SU-DHL-6 (cell line): ENCODE results near the gene RPL10.

Source experiments
- EZH2phosphoT487 ChIP-seq: fragments of 200-600 bp; sonication (generic), shearing (Covaris generic); conservative IDR thresholded peaks from 2 replicates; pipeline ENCODE4 v1.6.1; 2018; ENCODE audit warnings: mild to moderate bottlenecking, antibody characterized with exemption, low read length, moderate library complexity, mixed read lengths
- TF ChIP-seq, protein P1 (sequence below): fragments of 200-600 bp; sonication (generic); IDR thresholded peaks from one replicate; pipeline ENCODE4 v1.5.1; 2017; ENCODE audit warnings: antibody characterized with exemption, mild to moderate bottlenecking, low read length, moderate library complexity; ENCODE audit not compliant: insufficient read depth, poor library complexity, severe bottlenecking

DNA sequence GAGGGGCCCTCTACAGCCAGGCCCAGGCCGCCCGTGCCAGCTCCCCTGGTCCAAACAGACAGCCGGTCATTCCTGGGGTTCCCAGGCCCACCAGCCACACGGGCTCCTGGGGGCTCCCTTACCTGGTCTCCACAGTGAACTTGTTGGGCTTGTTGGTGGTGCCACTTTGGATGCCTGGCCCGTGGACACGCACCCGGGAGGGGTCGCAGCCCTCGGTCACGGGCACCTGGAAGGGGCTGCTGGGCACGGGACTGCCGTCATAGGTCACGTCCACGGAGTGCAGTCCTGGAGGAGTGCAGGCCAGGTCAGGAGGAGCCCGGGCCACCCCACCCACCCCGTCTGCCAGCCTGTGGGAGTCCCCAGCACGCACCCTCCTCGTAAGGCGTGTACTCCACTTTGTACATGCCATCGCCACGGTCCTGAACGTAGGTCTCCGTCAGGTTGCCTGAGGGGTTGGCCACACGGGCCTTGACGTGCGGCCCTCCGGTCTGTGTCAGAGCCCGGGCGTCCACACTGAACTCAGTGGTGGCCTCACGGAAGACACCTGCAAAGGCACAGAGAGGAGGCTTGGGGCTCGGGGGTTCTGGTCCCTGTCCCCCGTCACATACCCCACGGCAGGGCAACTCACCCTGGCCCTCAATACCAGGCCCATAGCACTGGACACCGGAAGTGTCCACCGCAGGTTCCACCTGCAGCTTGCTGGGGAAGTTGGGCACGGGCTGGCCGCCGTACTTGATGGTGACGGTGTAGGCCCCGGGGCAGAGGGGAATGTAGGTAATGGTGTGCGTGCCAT, 38.6 kb upstream of the RPL10 start:
- TF ChIP-seq, protein P1, sequence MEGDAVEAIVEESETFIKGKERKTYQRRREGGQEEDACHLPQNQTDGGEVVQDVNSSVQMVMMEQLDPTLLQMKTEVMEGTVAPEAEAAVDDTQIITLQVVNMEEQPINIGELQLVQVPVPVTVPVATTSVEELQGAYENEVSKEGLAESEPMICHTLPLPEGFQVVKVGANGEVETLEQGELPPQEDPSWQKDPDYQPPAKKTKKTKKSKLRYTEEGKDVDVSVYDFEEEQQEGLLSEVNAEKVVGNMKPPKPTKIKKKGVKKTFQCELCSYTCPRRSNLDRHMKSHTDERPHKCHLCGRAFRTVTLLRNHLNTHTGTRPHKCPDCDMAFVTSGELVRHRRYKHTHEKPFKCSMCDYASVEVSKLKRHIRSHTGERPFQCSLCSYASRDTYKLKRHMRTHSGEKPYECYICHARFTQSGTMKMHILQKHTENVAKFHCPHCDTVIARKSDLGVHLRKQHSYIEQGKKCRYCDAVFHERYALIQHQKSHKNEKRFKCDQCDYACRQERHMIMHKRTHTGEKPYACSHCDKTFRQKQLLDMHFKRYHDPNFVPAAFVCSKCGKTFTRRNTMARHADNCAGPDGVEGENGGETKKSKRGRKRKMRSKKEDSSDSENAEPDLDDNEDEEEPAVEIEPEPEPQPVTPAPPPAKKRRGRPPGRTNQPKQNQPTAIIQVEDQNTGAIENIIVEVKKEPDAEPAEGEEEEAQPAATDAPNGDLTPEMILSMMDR = no peak
- TF ChIP-seq EZH2phosphoT487 = no peak
